Neuron (in vitro differentiated cells): ENCODE data around the gene EBLN2.

Source experiments
- H2AFZ ChIP-seq: one replicate; pipeline ENCODE4 v1.6.1; 2013; ENCODE audit warnings: low read depth, mild to moderate bottlenecking, inconsistent platforms, low read length, moderate library complexity
- H3K27me3 ChIP-seq: one replicate; pipeline ENCODE4 v1.6.1; 2013; ENCODE audit warnings: low read length; ENCODE audit not compliant: insufficient read depth
- H3K36me3 ChIP-seq: one replicate; pipeline ENCODE4 v1.6.1; 2013; ENCODE audit warnings: low read length; ENCODE audit not compliant: insufficient read depth
- H3K4me1 ChIP-seq: one replicate; pipeline ENCODE4 v1.6.1; 2013; ENCODE audit warnings: low read length; ENCODE audit not compliant: insufficient read depth
- H3K4me3 ChIP-seq: 2 replicates; pipeline ENCODE4 v1.5.1; 2013; ENCODE audit warnings: mild to moderate bottlenecking, low read length, moderate library complexity
- H3K9me3 ChIP-seq: one replicate; pipeline ENCODE4 v1.6.1; 2013; ENCODE audit warnings: low read length

Gene EBLN2

GRCh38 chr3:73061416-73061815, at the start of gene EBLN2:
TSS of gene EBLN2 (plus strand) at chr3:73061659. CDS start at chr3:73062082, 423 bp downstream.
- Histone ChIP-seq H3K4me1 (peaks cover 7% of the 10 kb centered on the region), H3K9me3 (no peaks in the 10 kb centered on the region), H3K4me3 (no peak within 1 kb of the TSS), H2AFZ (no peak within 1 kb of the TSS), H3K27me3 (no peaks in the 10 kb centered on the region), H3K36me3 (peaks cover 56% of the 10 kb centered on the region)

- Histone ChIP-seq H3K4me3 (no peak overlapping the region), H3K36me3 (peaks cover 9% of the 10 kb centered on the region), H2AFZ (no peak overlapping the region), H3K4me1 (no peaks in the 10 kb centered on the region), H3K9me3 (no peaks in the 10 kb centered on the region), H3K27me3 (no peaks in the 10 kb centered on the region)
These were observed 43.2 kb upstream of the EBLN2 start for GRCh38 chr3:73018298-73018697.

GRCh38 chr3:73018790-73019441, 42.5 kb upstream of the EBLN2 start:
- Histone ChIP-seq H2AFZ (no peak overlapping the region), H3K27me3 (no peaks in the 10 kb centered on the region), H3K4me3 (no peak overlapping the region), H3K36me3 (peaks cover 9% of the 10 kb centered on the region), H3K4me1 (no peaks in the 10 kb centered on the region), H3K9me3 (no peaks in the 10 kb centered on the region)

- peaks cover 8% of the 10 kb centered on the region for H3K4me1 ChIP-seq
- no peak overlapping the region for H3K4me3 ChIP-seq
- H3K36me3 ChIP-seq, result peaks cover 6% of the 10 kb centered on the region
- H2AFZ ChIP-seq, result no peak overlapping the region
- no peaks in the 10 kb centered on the region for H3K27me3 ChIP-seq
- no peaks in the 10 kb centered on the region for H3K9me3 ChIP-seq
These were observed 40.1 kb upstream of the EBLN2 start for GRCh38 chr3:73021301-73021835.

GRCh38 chr3:73024836-73025235, 36.6 kb upstream of the EBLN2 start:
- Histone ChIP-seq H3K4me3 (no peak overlapping the region), H2AFZ (no peak overlapping the region), H3K36me3 (peaks cover 7% of the 10 kb centered on the region), H3K27me3 (no peaks in the 10 kb centered on the region), H3K9me3 (no peaks in the 10 kb centered on the region), H3K4me1 (peaks cover 10% of the 10 kb centered on the region)

GRCh38 chr3:73026111-73026759, 35.2 kb upstream of the EBLN2 start:
- no peaks in the 10 kb centered on the region for H3K27me3 ChIP-seq
- peaks cover 10% of the 10 kb centered on the region for H3K4me1 ChIP-seq
- no peak overlapping the region for H2AFZ ChIP-seq
- H3K36me3 ChIP-seq, result peaks cover 9% of the 10 kb centered on the region
- H3K4me3 ChIP-seq, result no peak overlapping the region
- H3K9me3 ChIP-seq, result no peaks in the 10 kb centered on the region

- H3K27me3 ChIP-seq, result no peaks in the 10 kb centered on the region
These were observed 34.7 kb upstream of the EBLN2 start for GRCh38 chr3:73026760-73027113.

GRCh38 chr3:73028803-73029202, 32.7 kb upstream of the EBLN2 start:
- peaks cover 10% of the 10 kb centered on the region for H3K4me1 ChIP-seq
- peaks cover 9% of the 10 kb centered on the region for H3K36me3 ChIP-seq
- no peak overlapping the region for H2AFZ ChIP-seq
- no peaks in the 10 kb centered on the region for H3K27me3 ChIP-seq
- no peaks in the 10 kb centered on the region for H3K9me3 ChIP-seq
- no peak overlapping the region for H3K4me3 ChIP-seq

More at GRCh38 chr3:73026760-73027113, 34.7 kb upstream of the EBLN2 start:
- H3K4me1 ChIP-seq, result peaks cover 10% of the 10 kb centered on the region
- no peak overlapping the region for H2AFZ ChIP-seq
- H3K4me3 ChIP-seq, result no peak overlapping the region
- H3K36me3 ChIP-seq, result peaks cover 9% of the 10 kb centered on the region
- H3K9me3 ChIP-seq, result no peaks in the 10 kb centered on the region

- Histone ChIP-seq H3K4me3 (no peak overlapping the region), H3K36me3 (peaks cover 9% of the 10 kb centered on the region)
These were observed 32.1 kb upstream of the EBLN2 start for GRCh38 chr3:73029321-73029796.

GRCh38 chr3:73030073-73030597, 31.3 kb upstream of the EBLN2 start:
- H3K36me3 ChIP-seq, result peaks cover 9% of the 10 kb centered on the region
- no peak overlapping the region for H2AFZ ChIP-seq
- H3K4me3 ChIP-seq, result no peak overlapping the region
- H3K9me3 ChIP-seq, result no peaks in the 10 kb centered on the region
- no peaks in the 10 kb centered on the region for H3K27me3 ChIP-seq
- H3K4me1 ChIP-seq, result peaks cover 10% of the 10 kb centered on the region

More at GRCh38 chr3:73029321-73029796, 32.1 kb upstream of the EBLN2 start:
- Histone ChIP-seq H3K4me1 (peaks cover 10% of the 10 kb centered on the region), H3K9me3 (no peaks in the 10 kb centered on the region), H2AFZ (no peak overlapping the region), H3K27me3 (no peaks in the 10 kb centered on the region)

GRCh38 chr3:73031573-73032103, 29.8 kb upstream of the EBLN2 start:
- Histone ChIP-seq H3K9me3 (no peaks in the 10 kb centered on the region), H3K27me3 (no peaks in the 10 kb centered on the region), H3K4me1 (no peaks in the 10 kb centered on the region), H2AFZ (no peak overlapping the region), H3K4me3 (no peak overlapping the region), H3K36me3 (peaks cover 9% of the 10 kb centered on the region)

- Histone ChIP-seq H3K4me3 (no peak overlapping the region), H3K4me1 (no peaks in the 10 kb centered on the region), H3K36me3 (no peaks in the 10 kb centered on the region), H3K27me3 (no peaks in the 10 kb centered on the region), H2AFZ (no peak overlapping the region), H3K9me3 (no peaks in the 10 kb centered on the region)
These were observed 24.5 kb upstream of the EBLN2 start for GRCh38 chr3:73036694-73037591.
